NT2/D1 (cell line): Measurements from ENCODE around the gene IL1F10.

ENCODE experiments used
- DNase-seq: peaks from one replicate; pipeline ENCODE4 v3.0.0-alpha.2; 2011; ENCODE audit warnings: low read depth, low spot score
- H3K27me3 ChIP-seq: 2 replicates; pipeline ENCODE4 v1.6.0; 2011; ENCODE audit warnings: mild to moderate bottlenecking; ENCODE audit not compliant: insufficient read length, insufficient read depth
- H3K36me3 ChIP-seq: 2 replicates; pipeline ENCODE4 v1.6.1; 2011; ENCODE audit warnings: mild to moderate bottlenecking, low read length, mixed read lengths; ENCODE audit not compliant: insufficient read depth, insufficient read length
- H3K4me1 ChIP-seq: 2 replicates; pipeline ENCODE4 v1.5.1; 2011; ENCODE audit not compliant: insufficient read depth, insufficient read length
- H3K4me3 ChIP-seq: 2 replicates; pipeline ENCODE4 v1.5.1; 2011; ENCODE audit warnings: low read depth; ENCODE audit not compliant: insufficient read length
- H3K9ac ChIP-seq: 2 replicates; pipeline ENCODE4 v1.6.0; 2011; ENCODE audit warnings: low read depth; ENCODE audit not compliant: insufficient read length
- H3K9me3 ChIP-seq: 2 replicates; pipeline ENCODE4 v1.5.1; 2011; ENCODE audit warnings: mild to moderate bottlenecking, low read length; ENCODE audit not compliant: insufficient read depth
- SUZ12 ChIP-seq: IDR thresholded peaks from 2 replicates; pipeline ENCODE4 v1.6.1; 2011; ENCODE audit not compliant: insufficient read length, insufficient read depth; ENCODE audit errors: extremely low read depth
- YY1 ChIP-seq: IDR thresholded peaks from 2 replicates; pipeline ENCODE4 v1.6.1; 2011; ENCODE audit not compliant: insufficient read length, insufficient read depth
- ZNF274 ChIP-seq: IDR thresholded peaks from 2 replicates; pipeline ENCODE4 v1.6.1; 2011; ENCODE audit warnings: mild to moderate bottlenecking, low read depth, low read length

Gene IL1F10

DNA sequence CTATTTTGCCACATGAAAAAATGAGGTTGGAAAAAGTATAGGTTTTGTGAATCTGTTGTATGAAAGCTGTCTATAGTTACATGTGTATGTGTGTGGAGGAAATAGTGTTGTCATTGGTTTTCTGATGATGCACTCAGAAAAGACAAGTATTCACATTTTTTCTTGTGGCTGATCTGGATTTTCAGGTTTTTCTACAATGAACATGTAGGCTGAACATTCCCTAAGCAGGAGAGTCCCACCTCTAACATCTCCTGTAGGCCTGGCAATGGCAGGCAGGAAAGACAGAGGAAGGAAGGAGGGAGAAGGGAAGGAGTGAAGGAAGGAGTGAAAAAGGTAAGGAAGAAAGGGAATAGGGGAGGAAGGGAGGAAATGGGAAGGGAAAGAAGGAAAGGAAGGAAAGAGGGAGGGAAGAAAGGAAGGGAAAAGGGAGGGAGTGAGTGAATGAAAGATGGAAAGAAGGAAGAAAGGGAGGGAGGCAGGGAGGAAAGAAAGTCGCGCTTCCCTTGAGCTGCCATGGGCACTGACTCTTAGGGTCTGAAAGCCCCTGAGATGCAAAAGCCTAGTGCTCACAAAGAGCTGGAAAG, 9.3 kb upstream of the IL1F10 start:
- no peak for DNase-seq
- H3K27me3 ChIP-seq, result peaks cover 20% of the 10 kb centered on the region
- no peak overlapping the region for H3K4me3 ChIP-seq
- H3K4me1 ChIP-seq, result peaks cover 3% of the 10 kb centered on the region
- H3K9ac ChIP-seq, result no peak overlapping the region
- H3K9me3 ChIP-seq, result peaks cover 27% of the 10 kb centered on the region; the same call in 1 of the 2 replicates
- TF ChIP-seq SUZ12, result no peak
- TF ChIP-seq YY1, result no peak
- no peak for TF ChIP-seq ZNF274
- no peaks in the 10 kb centered on the region for H3K36me3 ChIP-seq

DNA sequence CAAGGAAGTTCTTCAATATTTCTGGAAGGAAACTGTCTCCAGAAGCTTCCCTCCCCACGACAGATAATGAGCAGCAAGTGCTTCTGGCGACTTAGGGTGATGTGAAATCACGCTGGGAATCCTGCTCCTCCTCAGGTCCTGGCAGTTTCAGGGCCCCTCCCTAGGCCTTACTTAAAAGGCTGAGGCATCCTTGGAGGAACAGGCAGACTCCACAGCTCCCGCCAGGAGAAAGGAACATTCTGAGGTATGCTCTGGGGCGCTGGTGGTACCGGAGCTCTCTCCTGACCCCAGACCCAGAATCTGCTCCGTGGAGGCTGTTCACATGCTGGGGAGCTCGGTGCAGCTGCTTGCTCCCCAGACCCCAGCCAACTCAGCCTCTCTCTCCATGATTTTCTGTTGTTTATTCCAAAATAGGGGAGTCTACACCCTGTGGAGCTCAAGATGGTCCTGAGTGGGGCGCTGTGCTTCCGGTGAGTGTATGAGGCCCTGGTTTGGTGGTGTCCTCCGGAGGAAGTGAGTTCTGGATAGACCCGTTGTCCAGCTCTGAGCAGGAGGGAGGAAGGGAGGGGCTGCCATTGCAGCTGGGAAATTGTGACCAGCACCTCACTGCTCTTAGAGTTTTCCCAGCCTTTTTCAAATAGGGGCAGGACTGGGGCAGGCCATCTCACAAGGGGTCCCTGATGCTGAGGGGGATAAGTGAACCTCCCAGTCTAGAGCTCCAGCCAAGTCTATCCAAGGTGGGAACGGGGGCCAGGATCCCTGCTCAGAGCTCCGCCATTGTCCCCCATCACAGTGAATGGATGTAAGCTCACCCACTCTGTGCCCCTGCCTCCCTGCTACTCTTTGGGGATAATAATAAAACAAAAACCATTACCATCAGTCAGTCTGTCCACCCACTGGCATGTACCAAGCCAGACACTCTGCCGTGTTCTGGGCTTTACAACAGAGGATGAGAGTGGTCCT, 8.5 kb upstream of the IL1F10 start, which contains the start of gene IL36RN:
Gene IL36RN (plus strand): TSS at position 201 of the 963 bp plus-strand sequence. CDS start 241 bp downstream, at position 442.
- Histone ChIP-seq H3K4me3 (no peak within 1 kb of the TSS), H3K9ac (no peak within 1 kb of the TSS), H3K9me3 (peaks cover 21% of the 10 kb centered on the region; the same call in 1 of the 2 replicates), H3K36me3 (no peaks in the 10 kb centered on the region), H3K27me3 (peaks cover 20% of the 10 kb centered on the region), H3K4me1 (peaks cover 3% of the 10 kb centered on the region)
- no peak for DNase-seq
- TF ChIP-seq YY1 (no peak), ZNF274 (no peak), SUZ12 (no peak)

DNA sequence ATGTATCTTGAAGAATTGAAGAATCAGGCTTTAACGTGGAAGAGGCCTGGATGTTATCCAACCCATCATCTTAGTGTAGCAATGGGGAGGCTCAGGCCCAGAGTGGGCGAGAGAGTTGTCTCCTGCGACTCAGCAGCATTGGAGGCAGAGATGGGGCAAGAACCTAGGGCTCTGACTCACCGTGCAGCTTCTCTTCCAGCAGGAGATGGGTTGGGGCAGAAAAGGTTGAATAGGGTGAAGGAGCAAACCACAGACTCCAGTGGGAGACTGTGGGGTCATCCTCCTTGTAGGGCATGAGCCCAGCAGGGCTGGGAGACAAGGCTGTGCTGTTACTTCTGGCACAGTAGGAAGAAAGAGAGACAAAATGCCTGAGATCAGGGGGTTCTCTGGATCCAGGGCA, 7.4 kb upstream of the IL1F10 start:
- Histone ChIP-seq H3K36me3 (no peaks in the 10 kb centered on the region), H3K9me3 (0 out of 2 replicates have a peak, but pooled peaks cover 10% of the 10 kb centered on the region), H3K4me1 (peaks cover 3% of the 10 kb centered on the region), H3K4me3 (no peak overlapping the region), H3K9ac (no peak overlapping the region), H3K27me3 (peaks cover 20% of the 10 kb centered on the region)
- TF ChIP-seq SUZ12 (no peak), ZNF274 (no peak), YY1 (no peak)
- DNase-seq, result no peak

DNA sequence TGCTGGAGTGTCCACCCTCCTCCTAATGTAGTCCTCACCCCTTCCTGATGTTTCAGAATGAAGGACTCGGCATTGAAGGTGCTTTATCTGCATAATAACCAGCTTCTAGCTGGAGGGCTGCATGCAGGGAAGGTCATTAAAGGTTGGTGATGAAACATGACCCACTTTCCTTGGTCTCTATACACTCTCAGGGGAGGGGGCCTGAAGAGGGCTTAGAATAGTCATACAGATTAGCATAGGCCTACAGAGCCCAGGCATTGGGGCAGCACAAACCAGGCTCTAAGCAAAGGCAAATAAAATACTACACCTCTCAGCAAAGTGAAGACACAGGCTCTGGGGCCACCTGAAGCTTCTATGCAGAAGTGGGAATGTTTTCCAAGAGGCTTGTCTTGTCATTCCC, 7.0 kb upstream of the IL1F10 start:
- DNase-seq, result no peak
- Histone ChIP-seq H3K27me3 (peaks cover 20% of the 10 kb centered on the region), H3K9me3 (0 out of 2 replicates have a peak, but pooled peaks cover 6% of the 10 kb centered on the region), H3K9ac (no peak overlapping the region), H3K4me3 (no peak overlapping the region), H3K4me1 (peaks cover 3% of the 10 kb centered on the region), H3K36me3 (no peaks in the 10 kb centered on the region)
- TF ChIP-seq SUZ12, result no peak
- TF ChIP-seq YY1, result no peak
- TF ChIP-seq ZNF274, result no peak

DNA sequence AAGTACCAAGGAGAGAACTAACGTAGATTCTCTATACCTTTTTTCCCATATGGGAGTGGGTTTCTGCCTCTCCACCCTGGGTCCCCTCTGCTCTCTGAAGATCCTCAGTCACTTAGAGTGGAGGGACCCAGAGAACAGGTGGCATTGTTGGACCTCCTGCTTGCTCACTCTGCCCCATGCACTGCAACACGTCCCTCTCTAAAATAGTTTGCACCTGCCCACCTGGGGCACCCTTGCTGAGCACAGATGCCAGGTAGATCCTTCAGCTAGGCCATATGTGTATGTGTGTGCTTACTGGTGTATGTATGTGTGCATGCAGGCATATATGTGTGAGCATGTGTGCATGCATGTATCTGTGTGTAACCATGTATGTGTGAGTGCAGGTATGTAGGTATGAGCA, 6.5 kb upstream of the IL1F10 start:
- Histone ChIP-seq H3K9ac (no peak overlapping the region), H3K4me3 (no peak overlapping the region), H3K36me3 (no peaks in the 10 kb centered on the region), H3K4me1 (peaks cover 3% of the 10 kb centered on the region), H3K27me3 (peaks cover 20% of the 10 kb centered on the region), H3K9me3 (0 out of 2 replicates have a peak, but pooled peaks cover 4% of the 10 kb centered on the region)
- TF ChIP-seq YY1, result no peak
- TF ChIP-seq SUZ12, result no peak
- no peak for TF ChIP-seq ZNF274
- DNase-seq, result no peak

DNA sequence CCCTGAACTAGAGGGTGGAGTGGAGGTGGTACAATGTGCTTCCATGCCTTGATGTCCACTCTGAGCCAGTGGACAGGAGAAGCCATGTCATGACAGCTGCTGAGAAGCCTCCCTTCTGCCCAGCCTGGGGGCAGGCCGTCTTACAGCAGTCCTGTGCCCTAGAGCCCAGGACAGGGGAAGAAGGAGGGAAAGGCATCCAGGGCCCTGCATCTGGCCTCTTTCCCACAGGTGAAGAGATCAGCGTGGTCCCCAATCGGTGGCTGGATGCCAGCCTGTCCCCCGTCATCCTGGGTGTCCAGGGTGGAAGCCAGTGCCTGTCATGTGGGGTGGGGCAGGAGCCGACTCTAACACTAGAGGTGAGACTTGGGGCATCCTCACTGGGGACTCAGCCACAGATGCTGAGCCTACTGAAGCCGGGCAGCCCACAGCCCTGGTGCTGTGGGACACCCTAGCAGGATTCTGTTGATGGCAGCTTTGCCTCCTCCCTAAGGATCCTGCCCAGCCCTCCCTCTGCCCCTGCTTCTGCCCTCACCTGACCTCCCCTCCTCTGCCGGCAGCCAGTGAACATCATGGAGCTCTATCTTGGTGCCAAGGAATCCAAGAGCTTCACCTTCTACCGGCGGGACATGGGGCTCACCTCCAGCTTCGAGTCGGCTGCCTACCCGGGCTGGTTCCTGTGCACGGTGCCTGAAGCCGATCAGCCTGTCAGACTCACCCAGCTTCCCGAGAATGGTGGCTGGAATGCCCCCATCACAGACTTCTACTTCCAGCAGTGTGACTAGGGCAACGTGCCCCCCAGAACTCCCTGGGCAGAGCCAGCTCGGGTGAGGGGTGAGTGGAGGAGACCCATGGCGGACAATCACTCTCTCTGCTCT, 5.6 kb upstream of the IL1F10 start:
- Histone ChIP-seq H3K4me1 (peaks cover 3% of the 10 kb centered on the region), H3K36me3 (no peaks in the 10 kb centered on the region), H3K4me3 (no peak overlapping the region), H3K9ac (no peak overlapping the region), H3K27me3 (peaks cover 20% of the 10 kb centered on the region), H3K9me3 (no peaks in the 10 kb centered on the region)
- TF ChIP-seq SUZ12, result no peak
- no peak for DNase-seq

DNA sequence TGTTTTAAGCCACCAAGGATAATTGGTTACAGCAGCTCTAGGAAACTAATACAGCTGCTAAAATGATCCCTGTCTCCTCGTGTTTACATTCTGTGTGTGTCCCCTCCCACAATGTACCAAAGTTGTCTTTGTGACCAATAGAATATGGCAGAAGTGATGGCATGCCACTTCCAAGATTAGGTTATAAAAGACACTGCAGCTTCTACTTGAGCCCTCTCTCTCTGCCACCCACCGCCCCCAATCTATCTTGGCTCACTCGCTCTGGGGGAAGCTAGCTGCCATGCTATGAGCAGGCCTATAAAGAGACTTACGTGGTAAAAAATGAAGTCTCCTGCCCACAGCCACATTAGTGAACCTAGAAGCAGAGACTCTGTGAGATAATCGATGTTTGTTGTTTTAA, 3.5 kb upstream of the IL1F10 start:
- Histone ChIP-seq H3K9me3 (no peaks in the 10 kb centered on the region), H3K36me3 (no peaks in the 10 kb centered on the region), H3K9ac (no peak overlapping the region), H3K27me3 (peaks cover 11% of the 10 kb centered on the region), H3K4me1 (peaks cover 3% of the 10 kb centered on the region), H3K4me3 (no peak overlapping the region)
- no peak for TF ChIP-seq SUZ12
- no peak for TF ChIP-seq ZNF274
- no peak for TF ChIP-seq YY1
- DNase-seq, result no peak
